Suppressor macrophage treated with lipopolysaccharide for 1 hour (primary cell): Measurements from ENCODE around the gene USP33.
"Not testable (repeated sequence)": the region's sequence is repeated elsewhere in the genome, so short reads cannot be mapped to it uniquely, and the experiment has no call there.

ENCODE experiments used
- DNase-seq, 3 donors: peaks; one replicate each; pipeline ENCODE4 v3.0.0-alpha.2; 2020 to 2022

Gene USP33

GRCh38 chr1:77739235-77739634 lies 20.4 kb downstream of the USP33 start:
- DNase-seq, result peak in 2 of 3 donors; percentile 4 to 18

DNA sequence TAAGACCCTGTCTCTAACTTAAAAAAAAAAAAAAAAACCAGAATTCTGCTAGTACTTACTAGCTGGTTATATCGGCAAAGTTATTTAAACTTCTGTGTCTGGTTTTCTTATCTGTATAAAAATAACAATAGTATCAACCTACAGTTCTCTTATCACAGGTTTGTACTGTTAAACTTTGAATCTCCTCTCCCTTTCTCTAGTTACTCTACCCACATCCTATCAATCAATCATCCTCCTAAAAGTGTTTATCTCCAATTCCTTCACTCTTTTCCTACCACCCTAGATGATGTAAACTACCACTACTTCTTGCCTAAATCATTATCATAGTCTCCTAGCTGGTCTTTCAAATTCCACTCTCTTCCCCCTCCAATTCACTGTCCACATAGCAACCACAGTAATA lies 27.6 kb downstream of the USP33 start:
- DNase-seq, result peak in 1 of 3 donors; percentile 8

GRCh38 chr1:77725706-77726105 lies 33.9 kb downstream of the USP33 start:
- peak in 1 of 3 donors; percentile 10 for DNase-seq

DNA sequence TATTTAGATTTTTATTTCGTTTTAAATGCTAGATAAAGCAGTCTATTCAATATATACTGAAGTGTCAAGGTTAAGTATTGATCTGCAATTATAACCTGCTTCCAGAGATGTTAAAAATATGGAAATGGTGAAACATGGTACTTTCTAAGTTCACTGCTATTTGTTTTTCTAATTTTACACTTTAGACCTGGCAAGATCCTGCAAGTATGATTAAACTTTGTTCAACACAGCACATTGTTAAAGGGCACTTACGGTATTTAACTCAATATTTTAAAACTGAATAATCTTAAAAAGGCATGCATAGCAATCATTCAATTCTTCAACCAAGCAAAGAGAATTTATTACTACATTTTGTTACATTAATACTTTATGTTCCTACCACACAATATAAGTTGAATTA lies 41.5 kb downstream of the USP33 start:
- DNase-seq, result no peak

GRCh38 chr1:77716065-77716464 lies 43.6 kb downstream of the USP33 start:
- no peak for DNase-seq

DNA sequence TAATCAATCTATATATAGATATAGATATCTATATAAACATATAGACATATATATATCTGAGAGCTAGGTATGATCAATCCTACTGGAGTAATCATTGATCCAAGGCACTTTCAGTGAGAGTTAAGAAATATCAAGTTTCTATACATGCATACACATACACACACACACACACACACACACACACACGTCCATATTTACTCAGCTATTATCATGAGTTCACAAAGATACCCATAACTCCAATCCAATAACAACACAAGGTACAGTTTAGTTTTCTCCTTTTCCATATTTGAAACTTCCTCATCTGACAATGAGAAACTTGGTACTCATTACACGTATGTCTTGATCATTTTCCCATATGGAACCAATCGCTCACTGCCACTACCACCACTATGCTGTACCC lies 49.9 kb downstream of the USP33 start:
- no peak for DNase-seq

- DNase-seq, result no peak
Measured at GRCh38 chr1:77706321-77706720, 53.3 kb downstream of the USP33 start.

DNA sequence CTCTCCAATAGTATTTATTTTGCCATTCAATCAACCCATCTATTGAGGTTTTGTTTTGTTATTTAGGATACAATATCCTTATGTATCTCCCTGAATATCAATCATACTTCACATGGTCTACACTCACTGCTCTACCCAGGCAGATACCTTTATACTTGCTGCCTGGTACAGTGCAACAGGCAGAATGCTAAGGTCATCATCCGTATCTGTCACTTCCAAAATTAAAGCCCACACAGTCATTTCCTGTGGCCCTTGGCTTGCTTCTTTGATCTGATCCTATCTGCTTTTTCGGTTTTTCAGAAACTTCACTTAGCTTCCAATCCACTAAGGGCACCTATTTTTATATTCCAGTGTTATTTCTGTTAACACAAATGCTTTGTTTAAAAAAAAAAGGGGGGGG lies 54.9 kb downstream of the USP33 start:
- DNase-seq, result no peak

DNA sequence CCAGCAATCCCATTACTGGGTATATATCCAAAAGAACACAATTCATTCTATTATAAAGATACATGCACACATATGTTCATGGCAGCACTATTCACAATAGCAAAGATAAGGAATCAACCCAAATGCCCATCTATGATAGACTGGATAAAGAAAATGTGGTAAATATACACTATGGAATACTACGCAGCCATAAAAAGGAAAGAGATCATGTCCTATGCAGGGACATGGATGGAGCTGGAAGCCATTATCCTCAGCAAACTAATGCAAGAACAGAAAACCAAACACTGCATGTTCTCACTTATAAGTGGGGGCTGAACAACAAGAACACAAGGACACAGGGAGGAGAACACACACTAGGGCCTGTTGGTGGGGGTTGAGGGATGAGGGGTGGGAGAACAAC lies 60.0 kb downstream of the USP33 start:
- not testable (repeated sequence) for DNase-seq

DNA sequence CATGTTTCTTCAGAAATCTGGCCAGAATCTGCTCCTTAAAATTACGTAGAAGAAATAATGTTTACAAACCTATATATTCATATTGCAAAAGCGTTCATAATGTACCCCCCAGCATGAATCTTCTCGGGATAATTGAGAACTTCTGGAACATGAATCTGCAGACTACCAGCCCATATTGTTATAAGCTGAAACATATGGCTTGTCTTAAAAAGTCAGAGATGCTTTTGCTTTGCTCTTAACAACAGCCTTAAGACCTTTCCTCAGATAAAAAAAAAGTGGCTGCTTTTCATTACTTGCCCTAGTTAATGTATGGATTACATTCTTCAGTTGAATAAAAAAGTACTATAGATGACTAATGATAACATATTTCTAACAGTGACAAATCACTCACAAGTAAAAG lies 62.2 kb downstream of the USP33 start:
- no peak for DNase-seq

- no peak for DNase-seq
Measured at GRCh38 chr1:77688939-77689338, 70.7 kb downstream of the USP33 start.

DNA sequence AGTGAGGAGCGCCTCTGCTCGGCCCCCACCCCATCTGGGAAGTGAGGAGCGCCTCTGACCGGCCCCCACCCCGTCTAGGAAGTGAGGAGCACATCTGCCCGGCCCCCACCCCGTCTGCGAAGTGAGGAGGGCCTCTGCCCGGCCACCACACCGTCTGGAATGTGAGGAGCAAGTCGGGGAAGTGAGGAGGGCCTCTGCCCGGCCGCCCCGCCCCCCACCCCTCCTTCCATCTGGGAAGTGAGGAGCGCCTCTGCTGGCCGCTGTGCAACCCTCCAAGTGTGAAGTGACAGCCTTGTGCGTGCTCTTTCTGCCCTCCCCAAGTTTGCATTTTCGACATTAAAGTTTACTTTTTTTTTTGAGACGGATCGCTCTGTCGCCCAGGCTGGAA lies 72.1 kb downstream of the USP33 start:
- peak in 2 of 3 donors; percentile 26 to 37 for DNase-seq

- no peak for DNase-seq
Measured at GRCh38 chr1:77686796-77687518, 72.7 kb downstream of the USP33 start.

GRCh38 chr1:77683160-77684148 lies 76.2 kb downstream of the USP33 start:
- DNase-seq, result peak; percentile 94 to 96 (median 94)

- peak; percentile 95 to 98 (median 97) for DNase-seq
Measured at GRCh38 chr1:77682460-77683159, 77.0 kb downstream of the USP33 start, which contains the start of gene ZZZ3. Gene ZZZ3, minus strand, starts transcription at chr1:77682658. Its CDS starts 49,304 bp downstream, at chr1:77633354.

- no peak for DNase-seq
Measured at GRCh38 chr1:77680173-77680572, 79.5 kb downstream of the USP33 start.

GRCh38 chr1:77678660-77679610 lies 80.7 kb downstream of the USP33 start:
- DNase-seq, result no peak

- not testable (repeated sequence) for DNase-seq
Measured at GRCh38 chr1:77674807-77675206, 84.8 kb downstream of the USP33 start.

DNA sequence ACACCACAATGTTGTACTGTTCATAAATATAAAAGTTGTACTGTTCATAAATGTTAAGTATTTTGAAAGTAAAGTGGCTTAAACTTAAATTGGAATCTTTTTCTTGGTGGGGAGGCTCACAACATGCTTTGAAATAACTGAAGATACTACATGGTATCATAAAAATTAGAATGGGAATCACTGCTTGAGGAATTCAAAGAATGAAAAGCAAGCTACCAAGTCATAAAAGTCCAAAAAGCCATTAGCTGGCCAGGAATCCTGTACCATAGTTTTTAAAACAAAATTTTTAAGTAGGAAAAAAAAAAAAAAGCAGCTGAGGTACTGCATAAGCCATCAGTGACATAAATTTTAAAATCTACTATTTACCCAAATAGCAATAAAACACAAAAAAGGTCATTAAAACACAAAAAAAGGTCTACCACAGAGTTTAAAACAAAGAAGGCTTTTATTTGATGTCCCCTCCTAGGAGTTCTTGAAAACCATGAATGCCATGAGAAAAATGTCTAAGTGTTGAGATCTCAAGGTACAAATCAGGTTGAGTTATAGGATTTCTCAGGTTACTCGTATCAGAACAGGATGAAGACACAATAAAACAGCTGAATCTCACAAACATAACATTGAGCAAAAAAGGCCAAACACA lies 85.8 kb downstream of the USP33 start:
- no peak for DNase-seq

DNA sequence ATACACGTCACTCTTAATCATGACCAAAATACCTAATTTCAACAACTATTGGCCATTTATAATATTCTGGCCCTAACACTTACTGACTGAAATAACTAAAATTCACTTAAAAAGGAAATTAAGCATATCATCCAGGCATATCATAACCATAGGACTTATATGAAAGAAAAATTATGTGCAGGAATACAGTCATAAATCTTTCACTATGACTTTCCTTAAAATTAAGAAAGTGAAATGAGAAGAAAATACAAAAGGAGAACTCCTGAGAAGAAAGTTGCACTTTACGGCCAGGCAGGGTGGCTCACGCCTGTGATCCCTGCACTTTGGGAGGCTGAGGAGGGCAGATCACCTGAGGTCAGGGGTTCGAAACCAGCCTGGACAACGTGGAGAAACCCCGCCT lies 86.6 kb downstream of the USP33 start:
- no peak for DNase-seq

- DNase-seq, result no peak
Measured at GRCh38 chr1:77672374-77672773, 87.3 kb downstream of the USP33 start.
